Measurements from ENCODE around the gene MYOD1.

DNA sequence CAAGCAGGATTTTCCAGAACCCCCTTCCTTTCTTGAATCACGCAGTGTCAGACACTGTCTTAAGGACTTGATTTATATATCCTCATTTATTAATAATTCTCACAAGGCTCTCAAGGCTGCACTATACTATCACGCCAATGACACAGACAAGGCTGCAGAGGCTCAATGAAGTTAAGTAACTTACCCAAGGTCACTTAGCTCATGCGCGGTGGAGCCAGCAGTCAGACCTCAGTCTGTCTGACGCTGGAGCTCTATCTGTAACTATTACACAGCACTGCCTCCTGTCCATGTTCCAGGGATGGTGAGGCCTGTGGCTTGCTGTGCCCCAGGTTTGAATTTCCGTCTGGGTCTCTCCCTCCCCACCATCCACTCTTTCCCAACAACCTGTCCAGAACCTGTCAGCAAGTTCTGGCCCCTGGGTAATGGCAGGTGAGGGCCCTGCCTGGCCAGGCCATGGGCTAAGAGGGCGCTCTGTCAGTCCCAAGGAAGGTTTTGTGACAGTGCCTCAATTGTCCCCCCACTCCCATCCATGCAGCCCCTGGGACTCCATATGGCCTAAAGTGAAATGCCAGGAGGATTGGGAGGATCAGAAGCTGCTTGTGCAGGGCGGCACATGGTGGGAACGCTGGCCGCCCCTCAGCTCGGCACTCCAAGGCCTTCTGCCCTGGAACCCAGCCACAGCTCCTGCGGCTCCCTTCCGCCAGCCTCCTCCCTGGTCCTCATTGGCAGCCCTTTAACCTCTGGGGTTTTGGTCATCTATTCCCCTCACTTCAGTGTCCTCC is 23.8 kb downstream of the MYOD1 start:
- TF ChIP-seq, protein P1, sequence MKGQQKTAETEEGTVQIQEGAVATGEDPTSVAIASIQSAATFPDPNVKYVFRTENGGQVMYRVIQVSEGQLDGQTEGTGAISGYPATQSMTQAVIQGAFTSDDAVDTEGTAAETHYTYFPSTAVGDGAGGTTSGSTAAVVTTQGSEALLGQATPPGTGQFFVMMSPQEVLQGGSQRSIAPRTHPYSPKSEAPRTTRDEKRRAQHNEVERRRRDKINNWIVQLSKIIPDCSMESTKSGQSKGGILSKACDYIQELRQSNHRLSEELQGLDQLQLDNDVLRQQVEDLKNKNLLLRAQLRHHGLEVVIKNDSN (IDR thresholded peaks at IDR 0.05) = no peak
- TF ChIP-seq EP300 (IDR thresholded peaks at IDR 0.05; ENCODE audit: borderline replicate concordance) (no peak), TCF12 (IDR thresholded peaks at IDR 0.05; ENCODE audit: low read depth) (no peak), FOXM1 (IDR thresholded peaks at IDR 0.05; ENCODE audit: borderline replicate concordance, low read depth) (no peak), TAF1 (IDR thresholded peaks at IDR 0.05; ENCODE audit: low read depth) (no peak), CEBPB (IDR thresholded peaks at IDR 0.05) (no peak), YY1 (IDR thresholded peaks at IDR 0.05; ENCODE audit: low read depth) (no peak), CREB1 (IDR thresholded peaks at IDR 0.05; ENCODE audit: low read depth) (no peak), EGR1 (IDR thresholded peaks at IDR 0.05) (no peak), ZBTB7A (IDR thresholded peaks at IDR 0.05; ENCODE audit: low read depth) (no peak), RAD21 (IDR thresholded peaks at IDR 0.05; ENCODE audit: low read depth) (no peak), NFIC (IDR thresholded peaks at IDR 0.05) (no peak)
- TF ChIP-seq, protein P2, sequence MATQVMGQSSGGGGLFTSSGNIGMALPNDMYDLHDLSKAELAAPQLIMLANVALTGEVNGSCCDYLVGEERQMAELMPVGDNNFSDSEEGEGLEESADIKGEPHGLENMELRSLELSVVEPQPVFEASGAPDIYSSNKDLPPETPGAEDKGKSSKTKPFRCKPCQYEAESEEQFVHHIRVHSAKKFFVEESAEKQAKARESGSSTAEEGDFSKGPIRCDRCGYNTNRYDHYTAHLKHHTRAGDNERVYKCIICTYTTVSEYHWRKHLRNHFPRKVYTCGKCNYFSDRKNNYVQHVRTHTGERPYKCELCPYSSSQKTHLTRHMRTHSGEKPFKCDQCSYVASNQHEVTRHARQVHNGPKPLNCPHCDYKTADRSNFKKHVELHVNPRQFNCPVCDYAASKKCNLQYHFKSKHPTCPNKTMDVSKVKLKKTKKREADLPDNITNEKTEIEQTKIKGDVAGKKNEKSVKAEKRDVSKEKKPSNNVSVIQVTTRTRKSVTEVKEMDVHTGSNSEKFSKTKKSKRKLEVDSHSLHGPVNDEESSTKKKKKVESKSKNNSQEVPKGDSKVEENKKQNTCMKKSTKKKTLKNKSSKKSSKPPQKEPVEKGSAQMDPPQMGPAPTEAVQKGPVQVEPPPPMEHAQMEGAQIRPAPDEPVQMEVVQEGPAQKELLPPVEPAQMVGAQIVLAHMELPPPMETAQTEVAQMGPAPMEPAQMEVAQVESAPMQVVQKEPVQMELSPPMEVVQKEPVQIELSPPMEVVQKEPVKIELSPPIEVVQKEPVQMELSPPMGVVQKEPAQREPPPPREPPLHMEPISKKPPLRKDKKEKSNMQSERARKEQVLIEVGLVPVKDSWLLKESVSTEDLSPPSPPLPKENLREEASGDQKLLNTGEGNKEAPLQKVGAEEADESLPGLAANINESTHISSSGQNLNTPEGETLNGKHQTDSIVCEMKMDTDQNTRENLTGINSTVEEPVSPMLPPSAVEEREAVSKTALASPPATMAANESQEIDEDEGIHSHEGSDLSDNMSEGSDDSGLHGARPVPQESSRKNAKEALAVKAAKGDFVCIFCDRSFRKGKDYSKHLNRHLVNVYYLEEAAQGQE (IDR thresholded peaks at IDR 0.05; ENCODE audit: low read depth) = no peak
- TF ChIP-seq, protein P3, sequence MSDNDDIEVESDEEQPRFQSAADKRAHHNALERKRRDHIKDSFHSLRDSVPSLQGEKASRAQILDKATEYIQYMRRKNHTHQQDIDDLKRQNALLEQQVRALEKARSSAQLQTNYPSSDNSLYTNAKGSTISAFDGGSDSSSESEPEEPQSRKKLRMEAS (IDR thresholded peaks at IDR 0.05) = no peak

Measured in Ishikawa (cell line).